ENCODE measurements around the gene ADCY5.

Gene ADCY5

DNA sequence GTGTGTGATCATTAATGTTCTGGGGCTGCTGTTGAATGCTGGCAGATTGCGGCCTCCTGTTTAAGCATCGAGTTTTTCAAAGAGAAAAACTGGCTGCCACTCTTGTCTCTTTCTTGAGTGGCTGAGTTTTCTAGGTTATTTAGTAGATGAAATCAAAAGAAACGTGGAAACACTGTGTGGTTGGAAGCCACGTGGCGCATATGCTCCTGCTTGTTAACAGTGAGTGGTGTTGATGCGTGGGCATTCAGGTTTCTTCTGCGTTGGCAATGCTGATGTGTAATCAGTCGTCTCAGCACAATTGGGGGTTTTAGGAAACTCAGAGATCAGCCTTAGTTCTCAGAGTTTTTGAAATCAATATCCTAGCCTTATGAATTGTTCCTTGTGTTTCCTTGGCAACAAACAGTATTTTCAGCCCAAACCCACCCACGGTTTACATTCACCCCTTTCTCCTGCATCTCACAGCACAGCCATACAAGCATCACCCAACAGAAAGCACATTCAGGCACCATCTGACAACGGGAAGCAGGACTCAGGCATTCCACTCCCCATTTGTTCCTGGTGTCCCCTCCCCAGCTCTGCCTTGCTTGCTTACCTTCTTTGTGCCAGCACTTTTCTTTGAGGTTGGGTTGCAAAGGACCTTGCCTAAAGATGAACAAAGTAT lies 172.4 kb downstream of the ADCY5 start:
- TF ChIP-seq SIN3A (IDR thresholded peaks at IDR 0.05; ENCODE audit: borderline replicate concordance, insufficient read depth, low read length) (no peak), POLR2AphosphoS5 (IDR thresholded peaks at IDR 0.05; ENCODE audit: low read depth, low read length) (no peak), TAF1 (IDR thresholded peaks at IDR 0.05; ENCODE audit: borderline replicate concordance, insufficient read depth, low read length) (no peak), FOXP2 (optimal IDR thresholded peaks at IDR 0.05; ENCODE audit: borderline replicate concordance, extremely low read depth, extremely low read length, insufficient read depth) (no peak)
- TF ChIP-seq, protein P1, sequence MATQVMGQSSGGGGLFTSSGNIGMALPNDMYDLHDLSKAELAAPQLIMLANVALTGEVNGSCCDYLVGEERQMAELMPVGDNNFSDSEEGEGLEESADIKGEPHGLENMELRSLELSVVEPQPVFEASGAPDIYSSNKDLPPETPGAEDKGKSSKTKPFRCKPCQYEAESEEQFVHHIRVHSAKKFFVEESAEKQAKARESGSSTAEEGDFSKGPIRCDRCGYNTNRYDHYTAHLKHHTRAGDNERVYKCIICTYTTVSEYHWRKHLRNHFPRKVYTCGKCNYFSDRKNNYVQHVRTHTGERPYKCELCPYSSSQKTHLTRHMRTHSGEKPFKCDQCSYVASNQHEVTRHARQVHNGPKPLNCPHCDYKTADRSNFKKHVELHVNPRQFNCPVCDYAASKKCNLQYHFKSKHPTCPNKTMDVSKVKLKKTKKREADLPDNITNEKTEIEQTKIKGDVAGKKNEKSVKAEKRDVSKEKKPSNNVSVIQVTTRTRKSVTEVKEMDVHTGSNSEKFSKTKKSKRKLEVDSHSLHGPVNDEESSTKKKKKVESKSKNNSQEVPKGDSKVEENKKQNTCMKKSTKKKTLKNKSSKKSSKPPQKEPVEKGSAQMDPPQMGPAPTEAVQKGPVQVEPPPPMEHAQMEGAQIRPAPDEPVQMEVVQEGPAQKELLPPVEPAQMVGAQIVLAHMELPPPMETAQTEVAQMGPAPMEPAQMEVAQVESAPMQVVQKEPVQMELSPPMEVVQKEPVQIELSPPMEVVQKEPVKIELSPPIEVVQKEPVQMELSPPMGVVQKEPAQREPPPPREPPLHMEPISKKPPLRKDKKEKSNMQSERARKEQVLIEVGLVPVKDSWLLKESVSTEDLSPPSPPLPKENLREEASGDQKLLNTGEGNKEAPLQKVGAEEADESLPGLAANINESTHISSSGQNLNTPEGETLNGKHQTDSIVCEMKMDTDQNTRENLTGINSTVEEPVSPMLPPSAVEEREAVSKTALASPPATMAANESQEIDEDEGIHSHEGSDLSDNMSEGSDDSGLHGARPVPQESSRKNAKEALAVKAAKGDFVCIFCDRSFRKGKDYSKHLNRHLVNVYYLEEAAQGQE (IDR thresholded peaks at IDR 0.05; ENCODE audit: insufficient read depth in 1 of 2, low read depth in 2 of 2, low read length in 2 of 2): no peak

DNA sequence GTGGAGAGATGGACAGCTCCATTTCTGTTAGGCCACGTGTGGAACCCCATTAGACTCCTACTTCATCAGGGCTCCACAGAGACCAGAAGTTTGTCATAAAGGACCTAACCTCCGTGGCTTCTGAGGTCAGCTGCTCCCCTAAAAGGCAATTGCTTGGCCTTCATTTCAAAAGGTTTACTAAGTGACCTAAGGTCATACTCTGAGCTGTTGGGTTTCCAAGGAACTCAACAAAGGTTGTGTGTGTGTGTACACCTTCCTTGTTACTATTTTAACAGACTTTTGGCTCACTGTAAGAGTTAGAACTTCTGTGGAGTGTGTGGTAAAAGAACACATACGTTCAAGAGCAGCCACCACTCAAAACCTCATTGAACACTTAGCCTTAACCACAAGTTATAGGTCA lies 173.2 kb downstream of the ADCY5 start:
- TF ChIP-seq SIN3A (IDR thresholded peaks at IDR 0.05; ENCODE audit: borderline replicate concordance, insufficient read depth, low read length) (no peak), TAF1 (IDR thresholded peaks at IDR 0.05; ENCODE audit: borderline replicate concordance, insufficient read depth, low read length) (no peak), POLR2AphosphoS5 (IDR thresholded peaks at IDR 0.05; ENCODE audit: low read depth, low read length) (no peak), FOXP2 (optimal IDR thresholded peaks at IDR 0.05; ENCODE audit: borderline replicate concordance, extremely low read depth, extremely low read length, insufficient read depth) (no peak)
- TF ChIP-seq, protein P1 (IDR thresholded peaks at IDR 0.05; ENCODE audit: insufficient read depth in 1 of 2, low read depth in 2 of 2, low read length in 2 of 2): no peak

DNA sequence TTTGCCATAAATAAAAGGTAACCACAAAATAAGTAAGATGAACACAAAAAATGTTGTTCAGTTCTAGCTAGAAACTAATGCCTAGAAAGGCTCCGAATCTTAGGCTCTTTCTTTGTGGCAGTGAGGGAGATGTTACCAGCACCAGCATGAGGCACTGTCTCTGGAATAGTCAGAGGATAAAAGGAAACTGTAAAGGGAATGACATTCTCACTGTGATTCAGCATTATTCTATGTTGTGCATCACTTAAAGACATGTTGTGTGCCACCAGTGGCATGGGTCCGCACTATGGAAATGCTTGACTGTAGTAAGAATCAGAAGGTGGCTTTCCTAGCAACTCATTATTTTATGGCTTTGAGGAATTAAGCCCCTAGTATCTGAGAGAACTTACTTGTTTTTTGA lies 176.3 kb downstream of the ADCY5 start:
- TF ChIP-seq TAF1 (IDR thresholded peaks at IDR 0.05; ENCODE audit: borderline replicate concordance, insufficient read depth, low read length): no peak
- TF ChIP-seq SIN3A (IDR thresholded peaks at IDR 0.05; ENCODE audit: borderline replicate concordance, insufficient read depth, low read length): no peak
- TF ChIP-seq, protein P1 (IDR thresholded peaks at IDR 0.05; ENCODE audit: insufficient read depth in 1 of 2, low read depth in 2 of 2, low read length in 2 of 2): no peak
- no peak for TF ChIP-seq POLR2AphosphoS5 (IDR thresholded peaks at IDR 0.05; ENCODE audit: low read depth, low read length)

DNA sequence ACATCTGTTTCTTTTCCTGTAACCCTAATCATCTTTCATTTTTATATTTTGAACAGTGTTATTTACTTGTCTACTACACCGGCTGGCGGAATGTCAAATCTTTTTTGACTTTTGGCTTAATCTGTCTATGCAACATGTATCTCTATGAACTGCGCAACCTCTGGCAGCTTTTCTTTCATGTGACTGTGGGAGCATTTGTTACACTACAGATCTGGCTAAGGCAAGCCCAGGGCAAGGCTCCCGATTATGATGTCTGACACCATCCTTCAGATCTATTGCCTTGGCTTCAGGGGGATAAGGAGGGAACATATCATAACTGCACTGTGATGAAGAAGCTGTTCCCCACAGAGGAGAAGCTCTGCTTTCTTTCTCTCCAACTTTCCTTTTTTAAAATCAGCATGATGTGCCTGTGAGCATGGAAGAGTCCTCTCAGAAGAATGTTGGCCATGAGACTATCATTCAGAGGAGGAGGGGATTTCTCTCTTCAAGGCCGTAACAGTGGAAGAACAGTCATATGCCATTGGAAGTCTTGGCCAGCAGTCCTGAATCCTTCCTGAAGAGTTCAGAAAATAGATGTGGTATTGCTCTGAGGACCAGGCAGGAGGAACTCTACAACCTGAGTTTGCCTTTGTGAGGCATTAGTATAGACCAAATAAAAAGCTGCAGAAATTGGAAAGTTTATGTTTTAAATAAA lies 177.3 kb downstream of the ADCY5 start:
- TF ChIP-seq, protein P1 (IDR thresholded peaks at IDR 0.05; ENCODE audit: insufficient read depth in 1 of 2, low read depth in 2 of 2, low read length in 2 of 2): no peak
- TF ChIP-seq TAF1 (IDR thresholded peaks at IDR 0.05; ENCODE audit: borderline replicate concordance, insufficient read depth, low read length): no peak
- TF ChIP-seq SIN3A (IDR thresholded peaks at IDR 0.05; ENCODE audit: borderline replicate concordance, insufficient read depth, low read length): no peak
- TF ChIP-seq FOXP2 (optimal IDR thresholded peaks at IDR 0.05; ENCODE audit: borderline replicate concordance, extremely low read depth, extremely low read length, insufficient read depth): no peak
- TF ChIP-seq POLR2AphosphoS5 (IDR thresholded peaks at IDR 0.05; ENCODE audit: low read depth, low read length): no peak

Measured in PFSK-1 (cell line).